GM12864 (cell line): ENCODE results near the gene CARD16.
"Not testable (repeated sequence)": the region's sequence is repeated elsewhere in the genome, so short reads cannot be mapped to it uniquely, and the experiment has no call there.

Experiments
- DNase-seq: peaks from one replicate; pipeline ENCODE4 v3.0.0-alpha.2; 2011; ENCODE audit warnings: low read depth
- H3K4me3 ChIP-seq: 2 replicates; pipeline ENCODE4 v1.5.1; 2011; ENCODE audit warnings: mild to moderate bottlenecking, low read depth, low read length, control low read depth
- TF ChIP-seq, protein P1 (sequence below): IDR thresholded peaks from 2 replicates; pipeline ENCODE4 v1.5.1; 2011; ENCODE audit warnings: low read depth, mild to moderate bottlenecking, moderate library complexity, low read length, control low read depth, inconsistent platforms; ENCODE audit errors: missing control alignments

CARD16 gene

DNA sequence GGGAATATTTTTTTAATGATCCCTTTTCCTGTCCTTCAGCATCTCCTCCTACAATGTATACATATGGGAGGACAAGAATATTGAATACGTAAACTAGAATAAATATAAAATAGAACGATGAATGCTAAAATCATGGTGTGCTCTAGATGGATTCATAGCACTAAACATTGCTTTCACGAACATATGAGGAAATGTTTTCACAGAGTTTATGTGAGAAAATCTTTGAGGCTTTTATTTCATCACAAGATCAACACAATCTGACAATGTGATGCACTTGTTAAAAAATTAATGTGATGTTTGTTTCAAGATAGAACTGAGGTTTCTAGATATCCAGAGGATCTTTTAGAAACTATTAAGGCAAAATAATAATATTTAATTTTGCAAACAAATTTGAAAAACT lies 3.0 kb downstream of the CARD16 start:
- TF ChIP-seq, protein P1, sequence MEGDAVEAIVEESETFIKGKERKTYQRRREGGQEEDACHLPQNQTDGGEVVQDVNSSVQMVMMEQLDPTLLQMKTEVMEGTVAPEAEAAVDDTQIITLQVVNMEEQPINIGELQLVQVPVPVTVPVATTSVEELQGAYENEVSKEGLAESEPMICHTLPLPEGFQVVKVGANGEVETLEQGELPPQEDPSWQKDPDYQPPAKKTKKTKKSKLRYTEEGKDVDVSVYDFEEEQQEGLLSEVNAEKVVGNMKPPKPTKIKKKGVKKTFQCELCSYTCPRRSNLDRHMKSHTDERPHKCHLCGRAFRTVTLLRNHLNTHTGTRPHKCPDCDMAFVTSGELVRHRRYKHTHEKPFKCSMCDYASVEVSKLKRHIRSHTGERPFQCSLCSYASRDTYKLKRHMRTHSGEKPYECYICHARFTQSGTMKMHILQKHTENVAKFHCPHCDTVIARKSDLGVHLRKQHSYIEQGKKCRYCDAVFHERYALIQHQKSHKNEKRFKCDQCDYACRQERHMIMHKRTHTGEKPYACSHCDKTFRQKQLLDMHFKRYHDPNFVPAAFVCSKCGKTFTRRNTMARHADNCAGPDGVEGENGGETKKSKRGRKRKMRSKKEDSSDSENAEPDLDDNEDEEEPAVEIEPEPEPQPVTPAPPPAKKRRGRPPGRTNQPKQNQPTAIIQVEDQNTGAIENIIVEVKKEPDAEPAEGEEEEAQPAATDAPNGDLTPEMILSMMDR: no peak
- DNase-seq: no peak
- H3K4me3 ChIP-seq: no peak overlapping the region

DNA sequence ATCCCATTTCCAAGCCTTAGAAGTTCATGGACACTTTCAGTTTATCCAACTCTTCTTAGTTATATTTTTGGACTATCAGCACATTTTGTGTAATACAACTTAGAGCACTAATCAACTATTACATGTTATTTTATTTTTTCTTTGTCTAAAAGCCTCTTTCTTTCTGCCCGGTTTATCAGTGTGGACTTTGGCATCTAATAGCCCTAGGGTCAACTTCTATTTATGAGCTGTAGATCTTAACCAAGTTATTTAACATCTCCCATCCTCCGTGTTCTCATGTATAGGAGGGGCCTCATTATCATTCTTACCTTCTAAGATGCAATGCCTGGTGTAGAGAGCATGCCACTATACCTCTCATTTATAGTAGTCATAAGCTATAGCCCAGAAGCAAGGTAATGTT lies 4.4 kb downstream of the CARD16 start:
- DNase-seq: no peak
- H3K4me3 ChIP-seq: no peak overlapping the region
- TF ChIP-seq, protein P1: no peak

DNA sequence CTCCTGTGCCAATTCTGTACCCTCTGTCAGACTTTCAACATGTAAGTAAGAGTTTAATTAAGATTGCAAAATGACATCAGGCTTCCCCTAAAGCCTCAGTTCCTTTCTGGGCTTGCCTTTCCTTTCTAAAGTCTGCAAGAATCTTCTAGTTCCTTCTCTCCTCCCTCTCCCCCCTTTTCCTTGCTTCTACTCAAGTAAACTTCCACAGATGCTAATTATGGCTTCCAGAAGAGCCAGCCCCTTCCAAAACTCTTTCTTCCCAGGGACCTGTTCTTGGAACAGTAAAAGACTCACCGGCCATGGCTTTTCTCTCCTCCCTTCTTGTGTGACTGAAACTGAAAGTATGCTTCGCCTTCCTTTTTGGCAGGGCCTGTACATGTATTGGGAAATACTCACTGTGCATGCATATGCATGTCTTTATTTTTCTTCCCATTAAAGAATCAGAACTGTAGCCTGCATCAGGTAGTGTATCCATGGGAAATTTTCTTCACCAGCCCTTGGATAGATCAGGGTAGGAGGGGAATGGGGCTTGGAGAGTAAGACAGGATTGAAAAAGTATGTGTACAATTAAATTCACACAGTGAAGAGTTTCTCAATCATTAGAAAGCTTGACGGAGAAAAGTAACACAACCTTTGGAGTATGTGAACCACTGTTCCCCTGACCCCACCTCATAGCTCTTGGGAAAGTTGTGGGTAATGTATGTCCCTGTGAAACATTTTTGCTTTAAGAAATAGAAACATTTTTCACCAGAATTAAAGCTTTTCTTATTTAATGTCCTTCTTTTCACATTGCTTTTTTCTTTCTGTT lies 10.1 kb downstream of the CARD16 start, which contains the start of gene CASP1:
Gene CASP1, minus strand, starts transcription at position 332 of the 808 bp plus-strand sequence. Its CDS starts 31 bp downstream, at position 301.
- TF ChIP-seq, protein P1: no peak
- DNase-seq: peak; percentile 15
- H3K4me3 ChIP-seq: peak within 1 kb of the TSS; percentile 29

DNA sequence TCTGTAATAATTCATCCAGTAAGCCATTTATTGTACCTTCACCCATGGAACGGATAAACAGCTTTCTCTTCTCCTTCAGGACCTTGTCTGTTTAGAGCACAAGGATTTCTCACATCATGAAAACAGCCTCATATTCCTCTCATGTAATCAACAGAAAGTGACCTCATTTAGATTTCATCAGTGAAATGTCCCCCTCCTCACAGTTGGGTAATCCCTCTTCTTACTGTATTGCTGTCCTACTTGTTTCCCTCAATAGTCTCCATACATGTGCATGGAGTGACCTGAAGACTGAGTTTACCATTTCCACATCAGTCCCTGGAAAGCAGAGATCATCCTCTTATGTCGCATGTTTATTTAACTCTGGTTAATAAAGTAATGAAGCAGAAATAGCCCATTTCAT lies 10.7 kb downstream of the CARD16 start:
- peak overlapping the region; percentile 29; the same call in 1 of the 2 replicates for H3K4me3 ChIP-seq
- not testable (repeated sequence) for DNase-seq

DNA sequence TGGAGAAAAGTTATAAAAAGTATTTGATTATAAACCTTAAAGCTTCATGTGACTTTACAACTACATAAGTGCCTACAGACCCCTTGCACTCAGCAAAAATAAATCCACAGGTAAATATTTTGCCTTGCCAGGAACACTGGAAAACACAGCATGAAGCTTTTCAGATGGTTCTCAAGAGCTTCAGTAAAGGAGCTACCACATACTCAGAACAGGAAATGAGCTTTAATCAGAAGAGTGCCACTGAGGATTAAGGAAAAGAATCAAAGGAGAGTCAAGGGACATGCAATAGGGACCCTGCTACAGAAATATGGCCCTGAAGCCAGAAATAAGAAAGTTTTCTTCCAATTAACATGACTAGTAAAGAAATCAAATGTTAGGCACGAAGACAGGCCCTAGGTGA lies 11.4 kb downstream of the CARD16 start:
- H3K4me3 ChIP-seq: no peak overlapping the region
- TF ChIP-seq, protein P1: no peak
- no peak for DNase-seq

DNA sequence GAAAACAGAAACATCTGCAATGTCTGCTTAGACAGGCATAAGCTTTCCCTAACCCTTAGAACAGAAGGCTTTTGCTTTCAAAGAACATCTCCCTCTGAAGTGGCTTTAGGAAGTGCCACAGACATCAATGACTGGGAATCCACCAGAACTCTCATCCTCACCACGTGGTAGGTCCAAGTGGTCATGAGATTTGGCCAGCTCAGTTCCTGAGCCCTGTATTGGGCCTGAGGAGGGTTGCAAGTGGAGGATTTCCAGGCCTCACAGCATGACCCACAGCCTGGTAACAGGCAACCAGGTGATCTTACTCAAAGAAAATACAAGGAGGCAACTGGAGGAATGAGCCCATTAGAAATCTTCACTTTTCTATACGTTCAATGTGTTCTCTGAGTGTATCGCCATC lies 11.8 kb downstream of the CARD16 start:
- DNase-seq: no peak
- no peak overlapping the region for H3K4me3 ChIP-seq
- TF ChIP-seq, protein P1: no peak

DNA sequence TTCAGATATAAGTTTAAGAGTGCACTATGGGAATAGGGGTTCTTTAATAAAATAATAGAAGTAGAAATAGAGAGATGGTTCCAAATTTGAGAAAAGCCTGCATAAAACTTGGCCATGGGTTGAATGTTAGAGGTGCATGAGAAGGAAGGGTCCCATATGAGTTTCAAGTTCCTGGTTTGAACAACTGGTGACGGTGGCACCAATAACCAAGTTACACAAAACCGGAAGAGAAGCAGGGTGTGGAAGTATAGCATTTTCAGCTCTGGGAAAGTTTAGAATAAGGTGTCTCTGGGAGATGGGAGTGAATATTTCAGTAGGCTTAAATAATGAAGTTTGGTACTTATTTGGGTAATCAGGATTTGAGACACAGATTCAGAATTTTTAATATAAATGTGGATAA lies 12.6 kb downstream of the CARD16 start:
- TF ChIP-seq, protein P1: no peak
- no peak for DNase-seq
- H3K4me3 ChIP-seq: no peak overlapping the region
